VCaP (cell line): ENCODE results near the gene MEIS1.

Experiments used
- H3K27ac ChIP-seq: fragments of 450-650 bp; 2 replicates; pipeline ENCODE4 v1.5.1; 2017
- CTCF ChIP-seq: fragments of 450-650 bp; conservative IDR thresholded peaks from 2 replicates; pipeline ENCODE4 v1.5.1; 2017; ENCODE audit warnings: mild to moderate bottlenecking, moderate library complexity

MEIS1 gene

GRCh38 chr2:66539452-66539851 lies 104.5 kb downstream of the MEIS1 start:
- H3K27ac ChIP-seq = no peak overlapping the region
- TF ChIP-seq CTCF = no peak

GRCh38 chr2:66541646-66542045 lies 106.7 kb downstream of the MEIS1 start:
- no peak for TF ChIP-seq CTCF
- no peak overlapping the region for H3K27ac ChIP-seq

GRCh38 chr2:66543257-66543767 lies 108.4 kb downstream of the MEIS1 start:
- no peak for TF ChIP-seq CTCF
- no peak overlapping the region for H3K27ac ChIP-seq

- TF ChIP-seq CTCF = no peak
- H3K27ac ChIP-seq = no peak overlapping the region
These were observed 109.3 kb downstream of the MEIS1 start for GRCh38 chr2:66544258-66544657.

GRCh38 chr2:66545258-66545657 lies 110.3 kb downstream of the MEIS1 start:
- H3K27ac ChIP-seq = no peak overlapping the region
- no peak for TF ChIP-seq CTCF

GRCh38 chr2:66547118-66547517 lies 112.2 kb downstream of the MEIS1 start:
- TF ChIP-seq CTCF = no peak
- H3K27ac ChIP-seq = no peak overlapping the region

GRCh38 chr2:66547887-66548286 lies 113.0 kb downstream of the MEIS1 start:
- no peak for TF ChIP-seq CTCF
- H3K27ac ChIP-seq = no peak overlapping the region
